ENCODE data around the gene EMD.
"Not testable (repeated sequence)": the region's sequence is repeated elsewhere in the genome, so short reads cannot be mapped to it uniquely, and the experiment has no call there.

EMD gene

DNA sequence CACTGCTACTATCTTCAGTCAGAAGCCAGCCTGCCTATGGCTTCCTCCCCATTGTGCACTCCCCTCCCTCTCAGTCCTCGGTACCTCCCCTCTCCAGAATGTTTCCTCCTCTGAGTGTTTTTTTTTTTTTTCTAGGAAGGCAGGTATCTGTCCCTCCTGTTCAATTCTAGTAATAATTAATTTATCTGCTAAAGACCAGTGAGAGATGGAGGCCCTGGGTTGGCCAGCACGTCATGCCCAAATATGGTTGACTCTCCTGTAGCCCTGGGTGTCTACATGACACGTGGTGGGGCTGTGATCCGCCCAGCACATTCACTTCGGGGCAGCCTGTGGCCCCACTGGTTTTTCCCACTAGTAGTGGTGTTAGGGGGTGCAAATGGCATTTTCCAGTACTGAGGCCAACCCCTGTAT, 6.5 kb upstream of the EMD start:
- no peak for DNase-seq

DNA sequence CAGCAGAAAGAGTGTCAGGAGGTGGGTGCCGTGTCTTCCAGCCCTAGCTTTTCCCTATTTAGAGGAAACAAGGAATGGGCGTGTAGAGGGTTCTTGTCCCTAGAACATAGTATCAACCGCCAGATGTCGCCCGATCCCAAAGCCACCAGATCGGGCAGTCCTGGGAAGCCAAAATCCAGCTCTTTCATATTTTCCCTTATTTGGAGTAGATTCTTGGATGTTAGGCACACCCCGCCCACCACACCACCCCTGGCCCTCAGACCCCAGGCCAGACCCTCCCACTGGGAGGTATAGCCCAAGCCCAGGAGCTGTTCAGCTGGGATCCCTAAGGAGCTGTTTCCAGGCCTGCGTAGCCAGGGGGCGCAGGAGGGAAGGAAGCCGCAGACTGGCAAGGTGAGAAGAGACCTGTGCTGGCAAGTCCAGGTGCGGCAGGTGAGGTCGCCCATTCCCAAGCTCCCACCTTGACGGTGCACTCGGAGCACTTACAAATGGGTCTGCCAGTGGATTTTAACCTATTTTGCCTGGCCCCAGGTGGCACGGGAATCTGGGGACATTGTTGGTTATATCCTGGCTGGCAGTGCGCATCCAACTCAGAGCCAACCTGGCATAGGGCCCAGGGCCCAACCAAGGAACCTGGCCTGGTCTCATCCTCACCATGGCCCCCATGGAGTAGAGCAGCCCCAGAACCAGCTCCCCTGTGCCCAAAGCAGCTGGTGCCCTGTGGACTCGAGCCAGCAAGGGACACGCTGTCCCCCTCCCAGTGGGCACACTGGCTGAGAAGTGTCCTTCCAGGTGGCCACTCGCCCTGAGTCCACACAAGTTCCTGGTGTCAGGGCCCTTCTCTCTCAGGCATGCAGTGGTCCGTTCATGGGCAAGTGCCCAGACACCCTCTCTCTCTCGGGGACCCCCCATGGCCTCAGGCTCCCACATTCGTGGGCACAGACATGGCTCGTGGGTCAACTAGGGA, 5.5 kb upstream of the EMD start:
- DNase-seq, result no peak

DNA sequence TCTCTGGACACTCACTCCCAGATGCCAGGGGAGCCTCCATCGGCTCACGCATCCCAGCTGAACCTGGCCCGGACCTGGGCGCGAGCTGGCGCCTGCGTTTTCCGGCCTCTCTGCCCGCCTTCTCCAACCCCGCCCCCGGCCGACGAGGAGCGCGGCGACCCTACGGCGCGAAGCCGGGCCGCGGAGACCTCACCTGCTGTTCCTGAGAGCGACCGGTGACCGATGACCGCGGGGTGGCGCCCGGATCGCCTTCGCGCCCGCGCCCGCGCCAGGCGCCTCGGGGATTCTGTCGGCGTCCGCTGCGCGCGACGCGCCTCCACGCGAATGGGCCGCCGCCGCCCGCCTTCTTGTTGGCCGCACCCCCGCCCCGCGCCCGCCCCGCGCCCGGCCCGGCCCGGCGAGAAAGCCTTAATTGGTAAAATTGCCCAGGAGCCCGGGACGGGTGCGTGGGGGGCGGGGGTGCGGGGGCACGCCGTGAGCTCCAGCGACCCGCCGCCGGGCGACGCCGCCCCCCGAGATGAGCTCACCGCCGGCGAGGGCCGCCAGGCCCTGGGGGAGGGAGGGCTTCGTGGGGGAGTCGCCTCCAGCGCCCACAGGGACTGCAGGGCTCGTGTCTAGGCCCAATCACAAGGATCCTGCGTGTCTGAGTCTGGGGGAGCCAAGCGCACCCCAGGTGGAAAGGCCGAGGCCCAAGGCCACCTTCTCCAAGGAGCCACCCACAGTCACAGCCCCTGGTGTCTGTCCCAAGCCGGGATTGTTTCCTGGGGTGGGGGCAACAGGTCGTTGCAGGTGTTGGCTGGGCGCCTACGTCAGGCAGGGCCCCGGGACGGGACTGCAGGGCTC, 4.6 kb upstream of the EMD start, which contains the start of gene FLNA:
FLNA (minus strand) TSS at position 322 of the 843 bp plus-strand sequence. CDS start 3,389 bp downstream, outside the sequence.
- no peak for DNase-seq

DNA sequence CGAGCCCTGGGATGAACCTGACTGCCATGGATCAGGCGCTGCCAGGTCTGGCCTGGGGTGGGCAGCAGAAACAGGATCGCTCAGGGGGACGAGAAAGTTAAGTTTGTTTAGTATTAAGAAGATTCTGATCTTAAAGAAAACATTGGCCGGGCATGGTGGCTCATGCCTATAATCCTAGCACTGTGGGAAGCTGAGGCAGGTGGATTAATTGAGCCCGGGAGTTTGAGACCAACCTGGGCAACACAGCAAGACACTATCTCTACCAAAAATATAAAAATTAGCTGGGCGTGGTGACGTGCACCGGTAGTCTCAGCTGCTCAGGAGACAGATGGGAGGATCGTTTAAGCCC, 4.0 kb upstream of the EMD start:
- DNase-seq, result no peak

GRCh38 chrX:154376774-154377173, 2.3 kb upstream of the EMD start:
- DNase-seq, result no peak

- no peak for DNase-seq
Observed at GRCh38 chrX:154378059-154378798, 866 bp upstream of the EMD start.

DNA sequence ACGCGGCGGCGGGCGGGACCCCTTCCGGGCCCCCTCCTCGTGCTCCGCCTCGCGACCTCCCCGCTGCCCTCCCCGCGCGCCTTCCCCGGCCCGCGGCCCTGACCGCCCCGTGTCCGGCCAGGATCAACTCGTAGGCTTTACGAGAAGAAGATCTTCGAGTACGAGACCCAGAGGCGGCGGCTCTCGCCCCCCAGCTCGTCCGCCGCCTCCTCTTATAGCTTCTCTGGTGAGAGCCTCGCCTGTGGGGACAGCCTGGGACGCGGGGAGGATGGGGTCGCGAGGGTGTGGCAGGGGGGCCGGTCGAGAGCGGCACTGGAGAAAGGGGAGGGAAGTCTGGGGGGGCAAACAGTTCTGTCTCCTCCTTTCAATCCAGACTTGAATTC, 465 bp downstream of the EMD start:
- DNase-seq, result no peak

GRCh38 chrX:154380153-154380552, 1.1 kb downstream of the EMD start:
- no peak for DNase-seq

GRCh38 chrX:154380787-154381186, 1.7 kb downstream of the EMD start:
- DNase-seq, result no peak

DNA sequence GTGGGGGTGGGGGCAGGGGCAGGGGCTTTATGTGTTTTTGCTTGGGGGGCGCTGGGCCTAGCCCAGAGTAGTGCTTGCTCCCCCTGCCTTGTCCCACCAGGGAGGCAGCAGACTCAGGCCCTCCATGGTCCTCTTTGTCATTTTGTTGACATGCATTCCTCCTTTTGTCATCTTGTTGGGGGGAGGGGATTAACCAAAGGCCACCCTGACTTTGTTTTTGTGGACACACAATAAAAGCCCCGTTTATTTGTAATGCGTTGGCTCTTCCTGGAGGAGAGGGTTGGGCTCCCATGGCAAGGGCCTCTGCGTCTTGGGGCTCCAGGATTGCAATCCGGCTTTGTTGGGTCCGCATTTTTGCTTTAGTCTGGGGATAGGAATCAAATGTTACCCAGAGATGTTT, 2.2 kb downstream of the EMD start:
- DNase-seq, result no peak

DNA sequence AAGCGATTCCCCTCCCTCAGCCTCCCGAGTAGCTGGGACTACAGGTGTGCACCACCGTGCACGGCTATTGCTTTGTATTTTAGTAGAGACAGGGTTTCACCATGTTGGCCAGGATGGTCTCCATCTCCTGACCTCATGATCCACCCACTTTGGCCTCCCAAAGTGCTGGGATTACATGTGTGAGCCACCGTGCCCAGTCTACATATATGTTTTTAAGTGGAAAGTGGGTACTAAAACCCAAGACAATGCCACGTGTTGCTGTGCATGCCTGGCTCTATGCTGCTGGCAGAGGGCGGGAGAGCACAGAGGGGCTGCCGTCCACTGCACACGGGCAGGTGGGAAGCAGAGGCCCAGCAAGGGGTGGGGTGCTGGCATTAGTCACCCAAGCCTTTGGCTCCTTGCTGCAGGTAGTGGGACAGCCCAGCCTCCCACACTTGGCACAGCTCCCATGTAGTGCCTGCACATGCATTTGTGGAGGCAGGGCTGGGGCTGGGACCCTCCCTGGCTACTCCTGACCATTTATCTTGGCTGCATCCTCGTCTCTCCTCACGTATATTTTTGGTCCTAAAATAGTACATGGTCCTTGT, 3.5 kb downstream of the EMD start:
- DNase-seq, result no peak

- DNase-seq, result no peak
Observed at GRCh38 chrX:154383359-154384283, 4.5 kb downstream of the EMD start.

DNA sequence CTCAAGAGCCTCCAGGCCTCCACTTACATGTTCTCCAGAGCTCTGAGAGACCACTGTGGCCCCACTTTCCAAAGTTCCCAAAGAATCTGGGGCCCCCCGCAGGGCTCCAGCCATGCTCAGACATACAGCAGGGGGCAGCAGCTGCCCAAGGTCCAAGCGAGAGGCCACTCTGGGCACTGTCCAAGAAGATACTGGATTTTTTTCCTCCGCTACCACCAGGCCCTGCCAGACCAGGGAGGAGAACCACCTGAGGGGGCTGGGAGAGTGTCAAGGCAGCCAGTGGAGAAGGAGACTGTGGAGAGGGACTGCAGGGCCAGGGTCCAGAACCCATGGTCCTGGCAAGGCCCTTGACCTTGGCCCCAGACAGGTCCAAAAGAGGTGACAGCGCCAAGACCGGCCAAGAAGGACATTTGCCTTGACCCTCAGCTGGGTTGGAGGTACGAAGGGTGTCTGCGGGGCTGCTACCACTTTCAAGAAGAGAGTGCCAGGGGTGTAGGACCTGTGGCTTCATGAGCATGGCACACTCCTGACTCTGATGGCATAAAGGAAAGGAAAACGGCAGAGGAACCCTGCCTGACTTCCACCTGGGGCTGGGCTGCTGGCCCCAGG, 5.3 kb downstream of the EMD start:
- no peak for DNase-seq

DNA sequence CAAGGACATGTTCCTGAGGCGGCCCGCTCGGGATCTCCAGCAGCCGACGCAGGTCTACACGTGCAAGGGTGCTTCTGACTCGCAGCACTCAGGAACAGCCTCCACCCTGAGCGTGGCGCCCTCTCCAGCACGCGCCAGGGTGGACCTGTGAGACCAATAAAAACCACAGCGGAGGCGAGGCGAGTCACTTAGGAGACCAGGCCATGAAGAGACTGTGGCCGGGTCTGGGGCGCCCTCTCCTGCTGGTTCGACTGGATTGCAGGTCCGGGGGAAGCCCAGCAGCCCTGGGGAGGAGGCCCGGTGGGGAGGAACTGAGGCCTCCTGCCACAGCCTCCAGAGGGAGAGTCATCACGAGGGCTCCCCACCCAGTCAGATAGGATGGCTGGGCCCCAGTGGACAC, 9.0 kb downstream of the EMD start:
- DNase-seq, result not testable (repeated sequence)

DNA sequence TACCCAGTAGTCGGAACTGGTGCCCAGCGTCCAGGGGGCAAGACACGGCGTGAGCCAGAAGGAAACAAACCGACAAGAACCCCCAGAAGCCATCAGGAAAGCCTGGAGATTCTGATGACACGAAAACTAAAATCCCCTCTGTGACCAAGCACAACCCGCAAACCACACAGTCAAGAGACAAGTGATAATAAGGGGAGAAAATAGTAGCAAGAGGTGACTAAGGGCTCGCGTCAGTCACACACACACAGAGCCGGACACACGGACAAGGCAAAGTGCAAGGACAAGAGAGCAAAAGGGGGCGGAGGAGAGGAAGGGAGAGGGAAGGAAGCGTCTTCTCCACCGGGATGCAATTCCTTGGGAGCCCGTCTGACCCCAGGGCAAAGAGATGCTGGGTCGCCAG, 9.6 kb downstream of the EMD start:
- DNase-seq, result not testable (repeated sequence)

- not testable (repeated sequence) for DNase-seq
Observed at GRCh38 chrX:154389812-154390747, 11.0 kb downstream of the EMD start.

DNA sequence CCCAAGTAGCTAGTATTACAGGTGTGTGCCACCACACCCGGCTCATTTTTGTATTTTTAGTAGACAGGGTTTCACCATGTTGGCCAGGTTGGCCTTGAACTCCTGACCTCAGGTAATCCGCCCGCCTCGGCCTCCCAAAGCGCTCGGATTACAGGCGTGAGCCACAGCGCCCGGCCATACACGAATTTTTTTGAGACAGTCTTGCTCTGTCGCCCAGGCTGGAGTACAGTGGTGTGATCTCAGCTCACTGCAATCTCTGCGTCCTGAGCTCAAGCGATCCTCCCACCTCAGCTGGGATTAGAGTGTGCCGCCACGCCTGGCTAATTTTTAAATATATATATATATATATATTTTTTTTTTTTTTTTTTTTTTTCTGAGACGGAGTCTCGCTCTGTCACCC, 17.3 kb downstream of the EMD start:
- DNase-seq, result not testable (repeated sequence)

- peak; percentile 61 for DNase-seq
Observed at GRCh38 chrX:154396973-154397887, 18.1 kb downstream of the EMD start.
